ENCODE measurements around the gene MYO5C. TPM values are rescaled to one million over a fixed set of nuclear protein-coding genes. Genes with fewer than 3 reads are reported as not detected.

MYO5C gene
- total and polyA plus RNA-seq, 2 of the 13 experiments (the other 11 are each of a cell fraction or from before 2014, with no cell fraction given) = 15.7 to 23.7 TPM

DNA sequence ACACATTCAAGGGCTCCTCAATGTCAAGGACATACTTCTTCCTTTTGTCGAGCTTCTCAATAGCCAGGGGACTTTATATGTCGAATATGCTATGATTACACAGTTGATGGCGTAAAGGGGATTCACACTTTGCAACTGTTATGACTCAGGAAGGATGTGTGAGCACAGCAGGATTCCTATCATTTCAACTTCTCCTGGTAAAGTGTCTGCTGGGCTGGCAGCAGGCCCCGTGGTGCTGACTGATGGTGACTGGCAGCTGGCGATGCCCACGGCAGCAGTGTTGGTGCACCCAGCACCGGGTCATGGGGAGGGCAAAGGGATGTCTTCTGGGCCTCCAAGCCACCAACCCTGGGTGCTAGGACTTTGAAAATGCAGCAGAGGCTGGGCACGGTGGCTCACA is 59.6 kb downstream of the MYO5C start:
- POLR2A ChIA-PET = no interaction called here
- no peaks in the 10 kb centered on the region for H4K20me1 ChIP-seq (ENCODE audit: insufficient read depth, low read length)
- H3K4me3 ChIP-seq (replicated peaks in 1 of 3; ENCODE audit: insufficient read depth in 1 of 3, low read depth in 2 of 3, low read length in 3 of 3) = no peak overlapping the region
- no peak for DNase-seq (ENCODE audit: low spot score)
- no peaks in the 10 kb centered on the region for H3K9me3 ChIP-seq (ENCODE audit: low read length)
- CTCF ChIA-PET (ENCODE audit: low intra/inter-chr PET ratio, low total read pairs) = no interaction called here
- no peaks in the 10 kb centered on the region for H3K4me1 ChIP-seq (ENCODE audit: insufficient read depth, low read length)
- H3K27ac ChIP-seq (ENCODE audit: extremely low read length, insufficient read depth, low read length) = no peak overlapping the region
- BruUV-seq (replicated peaks) = no TSS peak
- ATAC-seq = no peak
- H3K79me2 ChIP-seq (ENCODE audit: insufficient read depth, low read length) = no peaks in the 10 kb centered on the region
- H3K36me3 ChIP-seq (replicated peaks in 1 of 2; ENCODE audit: control insufficient read depth in 1 of 2, insufficient read depth in 2 of 2, low read length in 2 of 2) = peaks cover 16 to 57% of the 10 kb centered on the region in 2 experiments
- intact Hi-C loops (cut with micrococcal nuclease; ENCODE audit: unreplicated experiment) = no loop called here
- FAIRE-seq = no peak
- 97% methylated on average over 5 of the region's 8 CpGs for WGBS (ENCODE audit: low lambda C conversion rate)
- no peak overlapping the region for H3K9ac ChIP-seq (ENCODE audit: insufficient read depth, low read depth, low read length)
- in situ Hi-C loops (cut with HindIII; ENCODE audit: extremely low pct_ligation_motif_present, low pct_unique_long_range_greater_than_20kb) = no loop called here
- H3K4me2 ChIP-seq (ENCODE audit: low read depth, low read length) = no peak overlapping the region
- H3K27me3 ChIP-seq (ENCODE audit: control insufficient read depth in 1 of 2, insufficient read depth in 2 of 2, low read length in 2 of 2) = no peaks in the 10 kb centered on the region
- H2AFZ ChIP-seq (ENCODE audit: low read length) = no peak overlapping the region
- TF ChIP-seq, protein P1, sequence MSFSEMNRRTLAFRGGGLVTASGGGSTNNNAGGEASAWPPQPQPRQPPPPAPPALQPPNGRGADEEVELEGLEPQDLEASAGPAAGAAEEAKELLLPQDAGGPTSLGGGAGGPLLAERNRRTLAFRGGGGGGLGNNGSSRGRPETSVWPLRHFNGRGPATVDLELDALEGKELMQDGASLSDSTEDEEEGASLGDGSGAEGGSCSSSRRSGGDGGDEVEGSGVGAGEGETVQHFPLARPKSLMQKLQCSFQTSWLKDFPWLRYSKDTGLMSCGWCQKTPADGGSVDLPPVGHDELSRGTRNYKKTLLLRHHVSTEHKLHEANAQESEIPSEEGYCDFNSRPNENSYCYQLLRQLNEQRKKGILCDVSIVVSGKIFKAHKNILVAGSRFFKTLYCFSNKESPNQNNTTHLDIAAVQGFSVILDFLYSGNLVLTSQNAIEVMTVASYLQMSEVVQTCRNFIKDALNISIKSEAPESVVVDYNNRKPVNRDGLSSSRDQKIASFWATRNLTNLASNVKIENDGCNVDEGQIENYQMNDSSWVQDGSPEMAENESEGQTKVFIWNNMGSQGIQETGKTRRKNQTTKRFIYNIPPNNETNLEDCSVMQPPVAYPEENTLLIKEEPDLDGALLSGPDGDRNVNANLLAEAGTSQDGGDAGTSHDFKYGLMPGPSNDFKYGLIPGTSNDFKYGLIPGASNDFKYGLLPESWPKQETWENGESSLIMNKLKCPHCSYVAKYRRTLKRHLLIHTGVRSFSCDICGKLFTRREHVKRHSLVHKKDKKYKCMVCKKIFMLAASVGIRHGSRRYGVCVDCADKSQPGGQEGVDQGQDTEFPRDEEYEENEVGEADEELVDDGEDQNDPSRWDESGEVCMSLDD (CRISPR knock-in tag; IDR thresholded peaks at IDR 0.05; ENCODE audit: borderline replicate concordance) = no peak
- no peak for TF ChIP-seq ELF4 (CRISPR knock-in tag; IDR thresholded peaks at IDR 0.05; ENCODE audit: borderline replicate concordance)
- TF ChIP-seq, protein P2, sequence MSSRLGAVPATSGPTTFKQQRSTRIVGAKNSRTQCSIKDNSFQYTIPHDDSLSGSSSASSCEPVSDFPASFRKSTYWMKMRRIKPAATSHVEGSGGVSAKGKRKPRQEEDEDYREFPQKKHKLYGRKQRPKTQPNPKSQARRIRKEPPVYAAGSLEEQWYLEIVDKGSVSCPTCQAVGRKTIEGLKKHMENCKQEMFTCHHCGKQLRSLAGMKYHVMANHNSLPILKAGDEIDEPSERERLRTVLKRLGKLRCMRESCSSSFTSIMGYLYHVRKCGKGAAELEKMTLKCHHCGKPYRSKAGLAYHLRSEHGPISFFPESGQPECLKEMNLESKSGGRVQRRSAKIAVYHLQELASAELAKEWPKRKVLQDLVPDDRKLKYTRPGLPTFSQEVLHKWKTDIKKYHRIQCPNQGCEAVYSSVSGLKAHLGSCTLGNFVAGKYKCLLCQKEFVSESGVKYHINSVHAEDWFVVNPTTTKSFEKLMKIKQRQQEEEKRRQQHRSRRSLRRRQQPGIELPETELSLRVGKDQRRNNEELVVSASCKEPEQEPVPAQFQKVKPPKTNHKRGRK (CRISPR knock-in tag; IDR thresholded peaks at IDR 0.05) = no peak
- no peak for TF ChIP-seq ARID4A (CRISPR knock-in tag; IDR thresholded peaks at IDR 0.05; ENCODE audit: borderline replicate concordance)
- TF ChIP-seq, protein P3, sequence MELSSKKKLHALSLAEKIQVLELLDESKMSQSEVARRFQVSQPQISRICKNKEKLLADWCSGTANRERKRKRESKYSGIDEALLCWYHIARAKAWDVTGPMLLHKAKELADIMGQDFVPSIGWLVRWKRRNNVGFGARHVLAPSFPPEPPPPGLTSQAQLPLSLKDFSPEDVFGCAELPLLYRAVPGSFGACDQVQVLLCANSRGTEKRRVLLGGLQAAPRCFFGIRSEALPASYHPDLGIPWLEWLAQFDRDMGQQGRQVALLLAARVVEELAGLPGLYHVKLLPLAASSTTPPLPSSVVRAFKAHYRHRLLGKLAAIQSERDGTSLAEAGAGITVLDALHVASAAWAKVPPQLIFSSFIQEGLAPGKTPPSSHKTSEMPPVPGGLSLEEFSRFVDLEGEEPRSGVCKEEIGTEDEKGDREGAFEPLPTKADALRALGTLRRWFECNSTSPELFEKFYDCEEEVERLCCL (CRISPR knock-in tag; IDR thresholded peaks at IDR 0.05; ENCODE audit: borderline replicate concordance) = no peak
- no peak for TF ChIP-seq FIP1L1 (IDR thresholded peaks at IDR 0.05; ENCODE audit: borderline replicate concordance, insufficient read depth, low read depth, low read length)
- TF ChIP-seq ZFP91 (CRISPR knock-in tag; IDR thresholded peaks at IDR 0.05; ENCODE audit: borderline replicate concordance) = no peak
- TF ChIP-seq ZNF326 (CRISPR knock-in tag; IDR thresholded peaks at IDR 0.05; ENCODE audit: borderline replicate concordance) = no peak
- no peak for TF ChIP-seq ZSCAN29 (CRISPR knock-in tag; conservative IDR thresholded peaks at IDR 0.05)
- TF ChIP-seq ZNF224 (CRISPR knock-in tag; IDR thresholded peaks at IDR 0.05) = no peak
- TF ChIP-seq MAFF (IDR thresholded peaks at IDR 0.05; ENCODE audit: low read depth, low read length) = no peak
